BLaER1 treated with 17β-estradiol and CSF1 and Interleukin-3, amounts not matched to agents 10 nM and 100 nM (cell line): ENCODE data around the gene PABPN1L.
"Not testable (repeated sequence)": the region's sequence is repeated elsewhere in the genome, so short reads cannot be mapped to it uniquely, and the experiment has no call there.

Source experiments
- H3K27ac ChIP-seq, 11 experiments: shearing (Covaris generic); formaldehyde crosslinking; 2 replicates each; pipeline ENCODE4 v1.8.1; 2022
- H3K27me3 ChIP-seq, 11 experiments: shearing (Covaris generic); formaldehyde crosslinking; 2 replicates each; pipeline ENCODE4 v1.8.1; 2022
- H3K36me3 ChIP-seq, 11 experiments: shearing (Covaris generic); formaldehyde crosslinking; 2 replicates each; pipeline ENCODE4 v1.8.1; 2022
- H3K4me1 ChIP-seq, 10 experiments: shearing (Covaris generic); formaldehyde crosslinking; 2 replicates each; pipeline ENCODE4 v1.8.1; 2022
- H3K4me2 ChIP-seq, 11 experiments: shearing (Covaris generic); formaldehyde crosslinking; 2 replicates each; pipeline ENCODE4 v1.8.1; 2022
- H3K4me3 ChIP-seq, 10 experiments: shearing (Covaris generic); formaldehyde crosslinking; 2 replicates each; pipeline ENCODE4 v1.8.1; 2022
- H3K9ac ChIP-seq, 11 experiments: shearing (Covaris generic); formaldehyde crosslinking; 2 replicates each; pipeline ENCODE4 v1.8.1; 2022
- H3K9me3 ChIP-seq, 11 experiments: shearing (Covaris generic); formaldehyde crosslinking; replicated peaks in 1 of 11; 2 replicates each; pipeline ENCODE4 v1.8.1; 2022
- H4K20me1 ChIP-seq, 11 experiments: shearing (Covaris generic); formaldehyde crosslinking; 2 replicates each; pipeline ENCODE4 v1.8.1; 2022
- Cebpa-rat ChIP-seq, 11 experiments: shearing (Covaris generic); IDR thresholded peaks; 2 replicates each; pipeline ENCODE4 v1.8.1; 2022

The PABPN1L gene

GRCh38 chr16:88893127-88893968 is 26.9 kb upstream of the PABPN1L start:
- Histone ChIP-seq H3K9ac (no peak overlapping the region), H3K36me3 (peaks cover 13 to 43% (median 33%) of the 10 kb centered on the region in 11 experiments), H3K4me2 (peak overlapping the region in 8 of 11 experiments; percentile 39 to 76 (median 59); a peak in 16 of 22 replicates), H3K9me3 (peaks cover 10 to 17% (median 14%) of the 10 kb centered on the region in 11 experiments; a peak in 21 of 22 replicates), H4K20me1 (peaks cover 38 to 78% (median 62%) of the 10 kb centered on the region in 11 experiments; a peak in 21 of 22 replicates), H3K4me3 (no peak overlapping the region), H3K27ac (no peak overlapping the region), H3K27me3 (peaks cover 0 to 34% (median 0%) of the 10 kb centered on the region in 11 experiments; a peak in 9 of 22 replicates), H3K4me1 (peaks cover 29 to 80% (median 69%) of the 10 kb centered on the region in 10 experiments)
- TF ChIP-seq Cebpa-rat (IDR thresholded peaks at IDR 0.05) = no peak

- no peak overlapping the region for H3K4me3 ChIP-seq
- peaks cover 13 to 44% (median 32%) of the 10 kb centered on the region in 11 experiments for H3K36me3 ChIP-seq
- TF ChIP-seq Cebpa-rat (IDR thresholded peaks at IDR 0.05) = no peak
- H3K4me1 ChIP-seq = peaks cover 33 to 80% (median 69%) of the 10 kb centered on the region in 10 experiments
- H3K9me3 ChIP-seq = peaks cover 10 to 17% (median 14%) of the 10 kb centered on the region in 11 experiments; a peak in 21 of 22 replicates
- H3K27ac ChIP-seq = peak overlapping the region in 1 of 11 experiments; percentile 26; a peak in 1 of 22 replicates
- H3K9ac ChIP-seq = 0 out of 22 replicates have a peak overlapping the region, but pooled peaks of 1 of the 11 experiments have one; percentile 13
- peaks cover 42 to 76% (median 61%) of the 10 kb centered on the region in 11 experiments; a peak in 21 of 22 replicates for H4K20me1 ChIP-seq
- H3K4me2 ChIP-seq = peak overlapping the region in 9 of 11 experiments; percentile 18 to 76 (median 52); a peak in 17 of 22 replicates
- H3K27me3 ChIP-seq = peaks cover 0 to 21% (median 0%) of the 10 kb centered on the region in 11 experiments; a peak in 8 of 22 replicates
These were observed 25.6 kb upstream of the PABPN1L start for GRCh38 chr16:88892065-88892464.

GRCh38 chr16:88891083-88891482 is 24.6 kb upstream of the PABPN1L start:
- Histone ChIP-seq H4K20me1 (peaks cover 37 to 76% (median 57%) of the 10 kb centered on the region in 11 experiments; a peak in 21 of 22 replicates), H3K27me3 (peaks cover 0 to 11% (median 0%) of the 10 kb centered on the region in 11 experiments; a peak in 3 of 22 replicates), H3K36me3 (peaks cover 13 to 44% (median 32%) of the 10 kb centered on the region in 11 experiments), H3K9ac (no peak overlapping the region), H3K9me3 (peaks cover 10 to 17% (median 14%) of the 10 kb centered on the region in 11 experiments; a peak in 21 of 22 replicates), H3K4me3 (no peak overlapping the region), H3K27ac (no peak overlapping the region), H3K4me2 (no peak overlapping the region), H3K4me1 (peaks cover 35 to 80% (median 69%) of the 10 kb centered on the region in 10 experiments)
- no peak for TF ChIP-seq Cebpa-rat (IDR thresholded peaks at IDR 0.05)

GRCh38 chr16:88889702-88890352 is 23.4 kb upstream of the PABPN1L start:
- H3K27ac ChIP-seq, H3K27me3 ChIP-seq, H3K4me3 ChIP-seq, H3K4me2 ChIP-seq, H3K9ac ChIP-seq: not testable (repeated sequence)
- H3K9me3 ChIP-seq = peaks cover 10 to 17% (median 14%) of the 10 kb centered on the region in 11 experiments; a peak in 21 of 22 replicates
- peaks cover 32 to 73% (median 49%) of the 10 kb centered on the region in 11 experiments; a peak in 21 of 22 replicates for H4K20me1 ChIP-seq
- peaks cover 22 to 80% (median 69%) of the 10 kb centered on the region in 10 experiments for H3K4me1 ChIP-seq
- peaks cover 14 to 53% (median 43%) of the 10 kb centered on the region in 11 experiments for H3K36me3 ChIP-seq

GRCh38 chr16:88888461-88889387 is 22.3 kb upstream of the PABPN1L start:
- Histone ChIP-seq H3K27ac (peak overlapping the region in 8 of 11 experiments; percentile 51 to 78 (median 70); a peak in 16 of 22 replicates), H3K4me3 (no peak overlapping the region), H3K4me2 (peak overlapping the region; percentile 56 to 91 (median 77); a peak in 21 of 22 replicates), H3K4me1 (peaks cover 21 to 83% (median 71%) of the 10 kb centered on the region in 10 experiments), H4K20me1 (peaks cover 25 to 76% (median 46%) of the 10 kb centered on the region in 11 experiments; a peak in 19 of 22 replicates), H3K9ac (peak overlapping the region in 6 of 11 experiments; percentile 33 to 69 (median 51); a peak in 7 of 22 replicates), H3K27me3 (no peaks in the 10 kb centered on the region), H3K36me3 (peaks cover 18 to 64% (median 52%) of the 10 kb centered on the region in 11 experiments), H3K9me3 (peaks cover 10 to 17% (median 14%) of the 10 kb centered on the region in 11 experiments; a peak in 21 of 22 replicates)
- no peak for TF ChIP-seq Cebpa-rat (IDR thresholded peaks at IDR 0.05)

GRCh38 chr16:88888057-88888456 is 21.6 kb upstream of the PABPN1L start:
- Histone ChIP-seq H3K4me2 (peak overlapping the region; percentile 59 to 91 (median 80)), H3K9ac (peak overlapping the region in 9 of 11 experiments; percentile 23 to 69 (median 60); a peak in 16 of 22 replicates), H3K9me3 (peaks cover 10 to 17% (median 14%) of the 10 kb centered on the region in 11 experiments; a peak in 21 of 22 replicates), H3K36me3 (peaks cover 18 to 71% (median 58%) of the 10 kb centered on the region in 11 experiments), H3K4me3 (no peak overlapping the region; a peak in 1 of 20 replicates), H3K4me1 (peaks cover 21 to 83% (median 67%) of the 10 kb centered on the region in 10 experiments), H3K27me3 (no peaks in the 10 kb centered on the region), H3K27ac (peak overlapping the region in 10 of 11 experiments; percentile 17 to 77 (median 66); a peak in 18 of 22 replicates), H4K20me1 (peaks cover 19 to 76% (median 39%) of the 10 kb centered on the region in 11 experiments; a peak in 18 of 22 replicates)
- no peak for TF ChIP-seq Cebpa-rat (IDR thresholded peaks at IDR 0.05)

GRCh38 chr16:88886845-88887521 is 20.5 kb upstream of the PABPN1L start:
- H4K20me1 ChIP-seq = peaks cover 13 to 76% (median 28%) of the 10 kb centered on the region in 11 experiments; a peak in 17 of 22 replicates
- H3K9me3 ChIP-seq = peaks cover 10 to 17% (median 14%) of the 10 kb centered on the region in 11 experiments; a peak in 21 of 22 replicates
- no peak for TF ChIP-seq Cebpa-rat (IDR thresholded peaks at IDR 0.05)
- H3K27ac ChIP-seq = peak overlapping the region in 4 of 11 experiments; percentile 49 to 76 (median 65); a peak in 8 of 22 replicates
- peaks cover 31 to 82% (median 67%) of the 10 kb centered on the region in 10 experiments for H3K4me1 ChIP-seq
- no peaks in the 10 kb centered on the region for H3K27me3 ChIP-seq
- peak overlapping the region in 6 of 11 experiments; percentile 29 to 69 (median 59); a peak in 10 of 22 replicates for H3K9ac ChIP-seq
- H3K4me3 ChIP-seq = no peak overlapping the region
- peak overlapping the region; percentile 59 to 91 (median 80) for H3K4me2 ChIP-seq
- peaks cover 18 to 78% (median 66%) of the 10 kb centered on the region in 11 experiments for H3K36me3 ChIP-seq
